H9 (cell line): ENCODE measurements around the gene BEST1. TPM values are rescaled to one million over a fixed set of nuclear protein-coding genes. Genes with fewer than 3 reads are reported as not detected.

Source experiments
- DNase-seq: peaks from one replicate; pipeline ENCODE4 v3.0.0-alpha.2; 2017
- H2AFZ ChIP-seq: one replicate; pipeline ENCODE4 v1.6.1; 2013; ENCODE audit warnings: mild to moderate bottlenecking, low read length, control low read depth, moderate library complexity
- H2AK5ac ChIP-seq: 2 replicates; pipeline ENCODE4 v1.6.1; 2013; ENCODE audit warnings: low read length, control low read depth, mixed read lengths; ENCODE audit not compliant: insufficient read length
- H2BK120ac ChIP-seq: one replicate; pipeline ENCODE4 v1.6.1; 2013; ENCODE audit warnings: low read depth, mild to moderate bottlenecking, low read length, control low read depth, inconsistent platforms; ENCODE audit not compliant: poor library complexity, severe bottlenecking
- H2BK12ac ChIP-seq: 2 replicates; pipeline ENCODE4 v1.6.1; 2013; ENCODE audit warnings: low read length, control low read depth, mixed read lengths, low read depth; ENCODE audit not compliant: insufficient read length
- H2BK15ac ChIP-seq: 2 replicates; pipeline ENCODE4 v1.6.1; 2013; ENCODE audit warnings: low read depth, low read length, control low read depth
- H2BK20ac ChIP-seq: one replicate; pipeline ENCODE4 v1.6.1; 2013; ENCODE audit warnings: low read depth, mild to moderate bottlenecking, low read length, control low read depth, inconsistent platforms; ENCODE audit not compliant: poor library complexity, severe bottlenecking
- H2BK5ac ChIP-seq: 2 replicates; pipeline ENCODE4 v1.6.1; 2013; ENCODE audit warnings: low read length, control low read depth, mixed read lengths; ENCODE audit not compliant: insufficient read length
- H3K14ac ChIP-seq: 2 replicates; pipeline ENCODE4 v1.6.1; 2013; ENCODE audit warnings: low read length, control low read depth; ENCODE audit not compliant: insufficient read depth
- H3K18ac ChIP-seq: 2 replicates; pipeline ENCODE4 v1.6.1; 2013; ENCODE audit warnings: low read depth, mild to moderate bottlenecking, mixed read lengths, low read length, control low read depth; ENCODE audit not compliant: insufficient read length
- H3K23ac ChIP-seq: 2 replicates; pipeline ENCODE4 v1.6.1; 2013; ENCODE audit warnings: low read length, control low read depth, mixed read lengths, low read depth; ENCODE audit not compliant: insufficient read length
- H3K23me2 ChIP-seq: 2 replicates; pipeline ENCODE4 v1.6.1; 2013; ENCODE audit warnings: low read depth, mild to moderate bottlenecking, mixed read lengths, low read length, control low read depth; ENCODE audit not compliant: insufficient read length, poor library complexity, severe bottlenecking
- H3K27ac ChIP-seq: 2 replicates; pipeline ENCODE4 v1.5.1; 2013; ENCODE audit warnings: low read length, control low read depth, mixed read lengths, low read depth; ENCODE audit not compliant: insufficient read length
- H3K27me3 ChIP-seq: 2 replicates; pipeline ENCODE4 v1.6.1; 2013; ENCODE audit warnings: low read length, control low read depth, inconsistent platforms; ENCODE audit not compliant: insufficient read depth
- H3K4ac ChIP-seq: 2 replicates; pipeline ENCODE4 v1.6.1; 2013; ENCODE audit warnings: low read depth, mild to moderate bottlenecking, control low read depth, inconsistent platforms, low read length, moderate library complexity
- H3K4me1 ChIP-seq: 2 replicates; pipeline ENCODE4 v1.6.1; 2013; ENCODE audit warnings: low read length, control low read depth, inconsistent platforms; ENCODE audit not compliant: insufficient read depth
- H3K4me2 ChIP-seq: 2 replicates; pipeline ENCODE4 v1.6.1; 2013; ENCODE audit warnings: low read length, control low read depth, mixed read lengths; ENCODE audit not compliant: insufficient read length, insufficient read depth
- H3K56ac ChIP-seq: 2 replicates; pipeline ENCODE4 v1.6.1; 2013; ENCODE audit warnings: low read depth, mild to moderate bottlenecking, mixed read lengths, low read length, control low read depth; ENCODE audit not compliant: insufficient read length
- H3K79me1 ChIP-seq: 2 replicates; pipeline ENCODE4 v1.6.1; 2013; ENCODE audit warnings: low read depth, mild to moderate bottlenecking, moderate library complexity, low read length, control low read depth, inconsistent platforms; ENCODE audit not compliant: insufficient read depth, poor library complexity, severe bottlenecking
- H3K79me2 ChIP-seq: 2 replicates; pipeline ENCODE4 v1.6.1; 2013; ENCODE audit warnings: low read length, control low read depth, inconsistent platforms; ENCODE audit not compliant: insufficient read depth
- H3K9ac ChIP-seq: 2 replicates; pipeline ENCODE4 v1.6.1; 2013; ENCODE audit warnings: low read length, control low read depth, mixed read lengths; ENCODE audit not compliant: insufficient read length; ENCODE audit errors: extremely low read depth
- H3K9me3 ChIP-seq: one replicate; pipeline ENCODE4 v1.6.1; 2013; ENCODE audit warnings: low read depth, low read length, inconsistent platforms; ENCODE audit not compliant: control insufficient read depth
- H3T11ph ChIP-seq: one replicate; pipeline ENCODE4 v1.6.1; 2013; ENCODE audit warnings: mild to moderate bottlenecking, low read length, control low read depth, inconsistent platforms
- H4K20me1 ChIP-seq: one replicate; pipeline ENCODE4 v1.6.1; 2013; ENCODE audit not compliant: control insufficient read depth, insufficient read length, insufficient read depth
- H4K5ac ChIP-seq: 2 replicates; pipeline ENCODE4 v1.6.1; 2013; ENCODE audit warnings: low read depth, mild to moderate bottlenecking, mixed read lengths, low read length, control low read depth; ENCODE audit not compliant: insufficient read length
- H4K8ac ChIP-seq: replicated peaks from 2 replicates; pipeline ENCODE4 v1.6.1; 2013; ENCODE audit warnings: low read length, control low read depth, mixed read lengths, low read depth; ENCODE audit not compliant: insufficient read length
- H4K91ac ChIP-seq: 2 replicates; pipeline ENCODE4 v1.6.1; 2013; ENCODE audit warnings: low read depth, mild to moderate bottlenecking, moderate library complexity, mixed read lengths, low read length, control low read depth; ENCODE audit not compliant: insufficient read length
- H3K27ac Mint-ChIP-seq, 3 experiments: 2 replicates in 2 of 3; 3 replicates in 1 of 3; pipeline ENCODE4 v1.8.0; 2020 to 2021; ENCODE audit warnings: mixed read lengths in 3 of 3, mild to moderate bottlenecking in 1 of 3, moderate library complexity in 1 of 3
- H3K27me3 Mint-ChIP-seq: 2 replicates; pipeline ENCODE4 v1.8.0; 2021; ENCODE audit warnings: low read depth, mild to moderate bottlenecking, moderate library complexity, mixed read lengths
- H3K36me3 Mint-ChIP-seq, 3 experiments: 2 replicates in 2 of 3; 3 replicates in 1 of 3; pipeline ENCODE4 v1.8.0; 2020 to 2021; ENCODE audit warnings: low read depth in 3 of 3, mixed read lengths in 3 of 3; ENCODE audit not compliant: insufficient read depth in 1 of 3
- H3K4me1 Mint-ChIP-seq, 2 experiments: 2 replicates each; pipeline ENCODE4 v1.8.0; 2020; ENCODE audit warnings: mixed read lengths in 2 of 2
- H3K4me3 Mint-ChIP-seq, 2 experiments: 2 replicates in 1 of 2; 3 replicates in 1 of 2; pipeline ENCODE4 v1.8.0; 2020 to 2021; ENCODE audit warnings: mild to moderate bottlenecking in 2 of 2, mixed read lengths in 2 of 2, moderate library complexity in 1 of 2
- H3K9me3 Mint-ChIP-seq, 2 experiments: 2 replicates in 1 of 2; 3 replicates in 1 of 2; pipeline ENCODE4 v1.8.0; 2020; ENCODE audit warnings: mild to moderate bottlenecking in 2 of 2, mixed read lengths in 2 of 2, moderate library complexity in 1 of 2
- CTCF ChIP-seq: fragments of 200-600 bp; sonication (generic); conservative IDR thresholded peaks from 3 replicates; pipeline ENCODE4 v1.8.0; 2021; ENCODE audit warnings: antibody characterized with exemption, mild to moderate bottlenecking
- WGBS: extraction: QIAGEN DNeasy Blood & Tissue Kit; methylation state at CpG from one replicate; pipeline ENCODE4 v1.1.7; 2013; ENCODE audit warnings: missing lambda C conversion rate, low lambda C conversion rate, mixed read lengths; ENCODE audit not compliant: insufficient read length; ENCODE audit errors: extremely low coverage; 5-methylcytosine and 5-hydroxymethylcytosine counted together
- total RNA-seq: library from RNA; stranded (reverse); gene quantifications from 2 replicates; pipeline ENCODE4 v1.2.1, GENCODE V29; 2021

The BEST1 gene
- total RNA-seq, 1 experiment from 2014 or later, result 0.24 TPM

DNA sequence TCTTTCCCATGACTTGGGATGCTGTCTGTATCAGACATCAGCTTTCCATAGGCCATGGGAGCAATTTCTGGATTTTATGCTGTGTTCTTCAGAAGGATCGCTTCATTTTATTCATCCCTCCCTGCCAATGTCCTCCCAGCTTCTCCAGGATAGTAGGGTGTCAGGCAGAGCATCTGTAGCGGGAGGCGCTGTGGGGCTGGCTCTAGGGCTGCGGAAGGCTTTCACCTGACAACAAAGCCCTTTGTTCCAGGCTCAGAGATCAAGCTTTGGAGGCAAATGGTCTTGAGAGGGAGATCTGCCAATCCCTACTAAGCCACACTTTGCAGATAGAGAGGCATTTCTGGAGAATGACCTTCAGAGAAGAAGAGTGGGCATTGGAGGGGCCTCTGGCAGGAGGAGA is 46.8 kb downstream of the BEST1 start:
- Histone ChIP-seq H4K8ac (no peak overlapping the region), H3K9ac (no peak overlapping the region), H3K14ac (no peak overlapping the region), H2BK20ac (no peak overlapping the region), H2BK5ac (no peak overlapping the region), H3K79me1 (no peaks in the 10 kb centered on the region), H3K27ac (no peak overlapping the region), H3K9me3 (no peaks in the 10 kb centered on the region), H3K79me2 (no peaks in the 10 kb centered on the region), H2AFZ (peak overlapping the region; percentile 74), H4K20me1 (no peaks in the 10 kb centered on the region), H3K27me3 (no peaks in the 10 kb centered on the region), H3K23ac (no peak overlapping the region), H3K4me1 (no peaks in the 10 kb centered on the region), H3K4me2 (no peak overlapping the region), H4K91ac (no peak overlapping the region), H3K23me2 (no peaks in the 10 kb centered on the region), H2AK5ac (no peak overlapping the region), H2BK120ac (no peak overlapping the region), H3K56ac (no peak overlapping the region), H2BK12ac (no peak overlapping the region), H2BK15ac (no peak overlapping the region), H3T11ph (no peak overlapping the region), H3K18ac (no peak overlapping the region), H4K5ac (peak overlapping the region; percentile 17), H3K4ac (no peak overlapping the region)
- H3K27ac Mint-ChIP-seq, result peak overlapping the region in 2 of 3 experiments; percentile 52 to 58; a peak in 1 of 7 replicates
- peaks cover 1 to 17% (median 14%) of the 10 kb centered on the region in 3 experiments for H3K36me3 Mint-ChIP-seq
- H3K27me3 Mint-ChIP-seq, result peaks cover 2% of the 10 kb centered on the region; the same call in 1 of the 2 replicates
- no peak overlapping the region for H3K4me3 Mint-ChIP-seq
- peaks cover 13 to 23% of the 10 kb centered on the region in 2 experiments for H3K4me1 Mint-ChIP-seq
- TF ChIP-seq CTCF, result peak; percentile 41; the same call in 2 of the 3 replicates
- WGBS, result no CpG with 5 or more reads among the region's 4 CpGs
- peak; percentile 79 for DNase-seq
- H3K9me3 Mint-ChIP-seq, result peaks cover 17 to 22% of the 10 kb centered on the region in 2 experiments
